Stimulated activated CD4-positive, alpha-beta T cell treated with anti-CD3 and anti-CD28 coated beads, Interleukin-15, amount 100 ng/mL, for 48 hours (primary cell): ENCODE results near the gene ENPP1.
"Not testable (repeated sequence)": the region's sequence is repeated elsewhere in the genome, so short reads cannot be mapped to it uniquely, and the experiment has no call there.

Source experiments
- DNase-seq, 2 donors: peaks; one replicate each; pipeline ENCODE4 v3.0.0-alpha.2; 2020; ENCODE audit warnings: low read depth in 2 of 2

Gene ENPP1

DNA sequence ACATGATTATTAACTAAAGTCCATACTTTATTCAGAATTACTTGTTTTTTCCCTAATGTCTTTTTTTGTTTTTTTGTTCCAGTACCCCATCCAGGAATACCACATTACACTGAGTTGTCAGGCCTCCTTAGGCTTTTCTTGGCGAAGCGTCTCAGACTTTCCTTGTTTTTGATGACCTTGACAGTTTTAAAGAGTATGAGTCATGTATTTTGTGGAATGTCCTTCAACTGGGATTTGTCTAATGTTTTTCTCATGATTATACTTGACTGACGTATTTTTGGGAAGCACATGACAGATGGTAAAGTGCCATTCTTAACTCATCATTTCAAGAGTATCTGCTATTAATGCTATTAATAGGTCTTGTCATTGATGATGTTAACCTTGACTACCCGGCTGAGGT is 23.6 kb downstream of the ENPP1 start:
- DNase-seq: no peak

DNA sequence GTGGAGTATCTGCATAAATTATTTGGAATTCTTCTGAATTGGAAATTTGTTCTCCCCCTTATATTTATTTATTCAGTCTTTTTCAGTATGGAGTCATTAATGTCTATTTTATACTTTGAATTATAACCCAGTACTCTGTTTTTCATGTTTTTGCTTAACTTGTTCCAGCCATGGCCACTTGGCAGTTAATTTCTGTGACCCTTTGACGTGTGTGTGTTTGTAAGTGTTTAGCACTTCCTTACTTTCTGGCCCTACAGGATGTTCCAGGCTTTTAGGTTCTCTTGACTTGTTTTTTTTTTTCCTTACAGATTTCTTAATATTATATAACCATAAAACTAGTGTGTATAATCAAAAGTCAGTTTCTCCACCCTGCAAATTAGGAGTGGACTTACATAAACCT is 24.1 kb downstream of the ENPP1 start:
- no peak for DNase-seq

DNA sequence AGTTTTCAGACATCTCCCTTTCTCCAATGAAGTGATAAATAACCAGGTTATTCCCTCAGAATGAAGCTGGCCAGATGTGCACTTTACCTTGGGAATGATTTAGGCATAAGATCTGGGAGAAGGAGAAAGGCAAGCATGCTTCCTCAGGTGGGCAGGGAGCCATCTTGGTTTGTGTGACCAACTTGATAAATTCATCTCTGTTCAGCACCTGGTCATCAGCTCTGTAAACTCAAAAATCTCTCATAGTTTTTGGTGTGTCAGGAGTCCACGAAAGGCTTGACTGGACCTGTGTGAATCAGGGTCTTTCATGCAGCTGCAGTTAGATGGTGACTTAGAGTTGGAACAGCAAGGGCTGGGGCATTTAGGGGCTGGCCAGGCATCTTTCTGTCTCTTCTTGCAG is 24.5 kb downstream of the ENPP1 start:
- no peak for DNase-seq

DNA sequence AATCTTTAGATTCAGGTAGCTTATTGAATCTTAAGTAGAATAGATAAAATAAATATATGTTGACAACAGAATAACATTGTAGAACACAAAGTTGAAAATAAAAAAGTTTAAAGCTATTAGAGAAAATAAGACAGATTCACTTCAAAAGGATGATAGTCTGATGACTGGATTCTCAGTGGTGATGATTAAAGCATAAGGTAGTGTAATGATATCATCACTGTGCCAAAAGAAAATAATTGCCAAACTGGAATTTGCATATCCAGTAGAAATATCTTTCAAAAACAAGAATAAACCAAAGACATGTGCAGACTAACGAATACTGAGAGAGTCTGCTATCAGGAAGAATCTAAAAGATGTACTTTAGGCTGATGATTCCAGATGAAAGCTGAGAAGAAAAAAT is 30.2 kb downstream of the ENPP1 start:
- DNase-seq: no peak

DNA sequence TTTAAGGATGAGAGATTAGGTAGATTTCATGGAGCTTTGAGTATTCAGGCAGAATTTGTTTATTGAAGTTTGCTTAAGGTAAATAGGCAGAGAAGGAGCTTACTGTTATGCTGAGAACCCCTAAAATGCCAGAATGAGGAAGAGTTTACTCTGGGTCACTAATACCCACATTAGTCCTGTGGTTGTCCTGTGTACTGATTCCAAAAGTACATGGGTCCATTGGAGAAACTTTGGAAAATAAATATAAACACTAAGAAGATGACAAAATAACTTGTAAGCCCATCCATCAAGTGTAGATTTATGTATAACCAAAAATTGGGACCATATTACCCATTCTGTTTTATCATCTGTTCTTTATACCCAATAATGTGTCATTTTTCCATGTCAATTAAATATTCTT is 31.6 kb downstream of the ENPP1 start:
- no peak for DNase-seq

DNA sequence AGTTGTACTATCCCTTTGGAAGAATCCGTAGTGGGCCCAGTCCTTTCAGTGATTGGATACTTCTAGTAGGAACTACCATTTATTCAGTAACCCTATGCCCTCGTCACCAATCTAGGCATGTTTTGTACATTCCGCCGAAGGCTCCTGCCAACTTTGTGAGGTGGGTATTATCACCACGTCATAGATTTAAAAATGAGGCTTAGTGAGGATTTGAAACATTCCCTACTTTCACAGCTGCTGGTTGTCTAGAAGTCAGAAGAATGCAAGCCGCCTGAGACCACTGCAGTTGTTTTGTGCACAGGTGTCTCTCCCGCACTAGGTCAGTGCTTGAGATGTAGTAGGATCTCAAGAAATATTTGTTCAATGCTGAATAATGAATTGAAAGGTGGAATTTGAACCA is 32.6 kb downstream of the ENPP1 start:
- no peak for DNase-seq

DNA sequence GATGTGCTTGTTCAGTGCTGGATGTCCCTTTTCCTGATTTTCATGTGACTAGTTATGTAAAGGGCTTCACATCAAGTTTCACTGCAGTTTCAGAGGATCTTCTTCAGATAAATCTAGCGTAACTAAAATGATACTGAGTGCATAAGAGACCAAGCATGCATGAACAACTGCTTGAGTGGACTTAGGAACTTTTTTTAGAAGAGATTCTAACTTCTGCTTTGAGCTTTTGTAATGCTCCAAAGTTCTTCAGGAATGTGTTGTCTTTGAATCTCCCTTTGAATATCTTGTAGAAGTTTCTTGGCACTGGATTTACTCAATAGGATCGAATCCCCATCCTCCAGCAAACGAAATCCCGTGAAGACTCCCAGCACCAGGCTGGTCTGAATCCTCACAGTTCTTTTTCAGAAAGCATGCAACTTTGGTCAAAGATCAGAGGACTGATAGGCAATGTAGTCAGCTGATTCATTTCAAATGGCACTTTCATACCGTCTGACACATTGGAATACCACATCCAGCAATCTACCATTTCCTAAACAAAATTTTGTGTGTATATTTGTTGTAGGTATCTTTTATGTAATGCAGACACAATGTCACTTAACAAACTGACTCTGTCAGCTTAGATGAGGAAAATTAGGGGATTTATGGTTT is 33.2 kb downstream of the ENPP1 start:
- DNase-seq: no peak

DNA sequence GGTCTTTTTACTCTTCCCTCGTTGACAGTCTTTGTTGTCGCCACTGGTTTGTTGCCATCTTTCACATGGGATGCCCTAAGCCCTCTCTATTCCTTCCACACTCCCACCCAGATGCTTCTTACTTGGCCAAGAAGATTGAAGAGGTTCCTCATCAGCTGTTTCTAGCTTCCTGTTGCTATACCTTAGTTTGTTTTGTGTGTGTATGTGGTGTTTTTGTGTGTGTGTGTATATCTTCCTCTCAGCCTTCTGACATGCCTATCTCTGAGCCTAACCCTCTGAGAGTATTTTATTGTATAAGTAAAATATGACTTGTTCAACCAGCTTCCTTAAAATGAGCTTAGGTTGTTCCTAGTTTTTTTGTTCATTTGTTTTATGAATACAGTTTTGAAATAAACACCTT is 35.9 kb downstream of the ENPP1 start:
- no peak for DNase-seq

DNA sequence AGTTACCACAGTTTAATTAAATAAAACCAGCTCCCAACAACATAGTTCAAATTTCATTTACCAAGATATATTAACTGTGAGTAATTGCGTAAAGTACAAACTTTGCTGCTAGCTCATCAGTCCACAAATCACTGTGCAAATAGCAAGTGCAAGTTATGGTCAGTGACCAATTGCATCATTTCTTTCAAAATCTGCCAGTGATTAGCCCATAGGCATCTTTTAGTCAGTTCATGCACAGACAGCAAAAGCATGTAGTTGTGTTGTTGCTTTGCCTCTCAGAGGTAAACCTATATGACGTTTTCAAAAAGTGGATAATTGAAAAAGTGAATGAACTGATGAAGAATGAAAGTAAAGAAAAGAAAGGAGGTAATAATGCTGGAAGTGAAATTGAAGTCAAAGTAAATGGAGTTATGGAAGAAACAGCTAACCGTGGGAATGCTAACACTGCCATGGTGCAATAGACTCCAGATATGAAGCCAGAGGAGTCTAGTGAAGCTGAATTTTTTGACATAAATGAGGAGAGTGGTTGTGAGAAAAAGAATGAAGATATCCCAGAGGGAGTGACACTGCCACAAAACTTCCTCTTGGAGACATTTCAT is 36.5 kb downstream of the ENPP1 start:
- no peak for DNase-seq

DNA sequence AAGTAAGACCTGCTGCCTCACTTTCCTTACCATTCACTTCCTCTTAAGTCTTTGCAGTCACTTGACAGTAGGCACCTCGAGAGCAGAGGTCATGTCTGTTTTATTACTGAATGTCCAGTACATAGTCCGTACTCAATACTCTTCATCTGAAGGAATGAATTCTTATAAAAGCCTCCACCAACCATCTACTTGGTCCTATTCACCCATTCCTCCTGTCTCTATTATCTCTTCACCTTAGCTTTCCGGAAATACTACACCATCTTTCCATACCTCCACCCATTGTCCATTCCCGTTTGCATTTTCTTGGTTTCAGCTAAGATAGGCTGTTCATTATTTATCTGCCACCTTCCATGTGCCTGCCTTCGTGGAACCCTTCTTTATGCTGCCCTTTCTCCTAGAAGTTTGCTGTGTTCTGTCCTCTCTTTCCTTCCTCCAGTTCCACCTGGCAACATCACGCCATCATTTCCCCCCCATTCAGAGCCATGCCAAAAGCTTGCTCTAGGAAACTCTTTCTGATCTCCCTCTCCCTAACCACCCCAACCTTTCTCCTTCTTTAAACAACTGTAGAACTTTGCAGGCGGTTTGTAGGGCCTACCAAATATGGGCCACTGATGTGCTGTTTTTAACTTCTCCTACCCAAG is 38.3 kb downstream of the ENPP1 start:
- DNase-seq: no peak

DNA sequence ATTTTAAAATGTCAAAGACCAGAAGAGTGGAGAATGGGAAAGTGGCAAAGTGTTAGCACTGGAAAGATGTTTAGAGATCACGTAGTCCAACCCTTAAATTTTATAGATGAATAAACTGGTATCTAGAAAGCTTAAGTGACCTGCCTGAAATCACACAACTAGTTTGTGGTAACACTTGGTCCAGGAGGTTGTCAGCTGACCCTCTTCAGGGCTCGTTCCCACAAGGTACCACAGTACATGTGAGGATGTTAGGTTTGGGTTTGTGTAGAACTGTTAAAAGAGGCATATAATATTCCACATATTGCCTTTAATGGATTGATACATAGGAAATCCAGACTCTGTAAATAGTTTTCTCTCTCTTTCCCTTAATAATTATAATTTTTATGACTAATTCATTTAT is 39.1 kb downstream of the ENPP1 start:
- DNase-seq: no peak

DNA sequence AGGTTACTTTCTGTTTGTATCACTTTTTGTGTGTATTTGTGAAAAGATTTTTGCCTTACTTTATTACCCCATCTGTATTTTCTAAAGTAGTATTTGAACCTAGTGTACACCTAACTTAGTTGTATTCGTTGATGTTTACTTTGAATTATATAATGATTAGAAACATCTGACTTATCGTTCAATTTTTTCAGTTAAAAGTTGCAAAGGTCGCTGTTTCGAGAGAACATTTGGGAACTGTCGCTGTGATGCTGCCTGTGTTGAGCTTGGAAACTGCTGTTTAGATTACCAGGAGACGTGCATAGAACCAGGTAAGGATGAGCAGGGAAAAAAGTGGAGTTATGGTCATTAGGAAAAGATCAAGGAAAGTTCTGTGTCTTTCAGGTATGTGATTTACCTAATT is 42.0 kb downstream of the ENPP1 start:
- no peak for DNase-seq

DNA sequence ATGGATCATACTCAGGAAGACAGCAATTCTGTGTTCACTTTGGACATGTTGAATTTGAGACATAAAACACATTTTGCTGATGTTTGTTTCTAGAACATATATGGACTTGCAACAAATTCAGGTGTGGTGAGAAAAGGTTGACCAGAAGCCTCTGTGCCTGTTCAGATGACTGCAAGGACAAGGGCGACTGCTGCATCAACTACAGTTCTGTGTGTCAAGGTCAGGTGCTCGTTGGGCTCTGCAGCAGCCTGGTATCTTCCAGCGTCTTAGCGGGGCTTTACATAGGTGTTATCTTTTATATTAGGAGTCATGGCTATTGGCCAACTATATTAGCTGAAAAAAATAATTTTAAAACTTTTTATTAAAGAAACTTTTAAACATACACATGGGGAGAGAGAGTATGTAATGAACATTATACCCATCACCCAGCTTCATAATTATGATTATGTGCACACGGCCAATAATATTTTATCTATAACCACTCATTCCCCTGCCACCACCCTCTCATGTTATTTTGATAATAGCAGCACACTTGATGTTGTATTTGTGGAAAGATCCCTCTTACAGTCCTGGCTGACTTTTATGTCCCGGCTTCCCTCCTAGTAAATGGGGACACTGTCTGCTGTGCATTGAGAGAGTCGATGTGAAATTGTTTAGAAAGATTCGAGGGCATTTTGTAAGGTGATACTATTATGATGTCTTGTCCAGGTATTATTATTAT is 43.4 kb downstream of the ENPP1 start:
- DNase-seq: no peak

DNA sequence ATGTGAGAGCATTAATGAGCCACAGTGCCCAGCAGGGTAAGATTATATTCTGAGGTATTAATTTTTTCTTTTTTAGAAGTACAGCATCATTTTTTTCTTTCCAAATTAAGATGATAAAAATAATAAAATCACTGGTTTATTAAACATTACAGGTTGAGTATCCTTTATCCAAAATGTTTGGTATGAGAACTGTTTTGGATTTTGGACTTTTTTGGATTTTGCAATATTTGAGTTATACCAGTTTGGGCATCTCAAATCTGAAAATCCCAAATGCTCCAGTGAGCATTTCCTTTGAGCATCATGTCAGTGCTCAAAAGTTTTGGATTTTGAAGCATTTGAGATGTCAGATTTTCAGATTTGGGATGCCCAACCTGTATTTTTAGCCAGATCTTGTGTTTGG is 44.4 kb downstream of the ENPP1 start:
- DNase-seq: no peak

DNA sequence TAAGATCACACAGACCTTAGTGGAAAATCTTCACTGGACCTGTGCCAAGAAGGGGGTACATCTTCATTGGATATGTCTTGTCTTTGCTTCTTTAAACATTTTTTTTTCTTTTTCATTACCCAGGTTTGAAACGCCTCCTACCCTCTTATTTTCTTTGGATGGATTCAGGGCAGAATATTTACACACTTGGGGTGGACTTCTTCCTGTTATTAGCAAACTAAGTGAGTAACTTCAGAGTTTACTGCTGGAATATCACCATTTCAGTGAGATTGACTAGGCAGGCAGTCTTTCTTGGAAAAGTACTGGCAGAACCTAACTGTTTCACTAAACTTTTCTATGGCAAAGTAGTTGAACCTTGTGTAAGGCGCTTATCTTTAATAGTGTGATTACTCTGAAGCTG is 47.0 kb downstream of the ENPP1 start:
- DNase-seq: no peak

DNA sequence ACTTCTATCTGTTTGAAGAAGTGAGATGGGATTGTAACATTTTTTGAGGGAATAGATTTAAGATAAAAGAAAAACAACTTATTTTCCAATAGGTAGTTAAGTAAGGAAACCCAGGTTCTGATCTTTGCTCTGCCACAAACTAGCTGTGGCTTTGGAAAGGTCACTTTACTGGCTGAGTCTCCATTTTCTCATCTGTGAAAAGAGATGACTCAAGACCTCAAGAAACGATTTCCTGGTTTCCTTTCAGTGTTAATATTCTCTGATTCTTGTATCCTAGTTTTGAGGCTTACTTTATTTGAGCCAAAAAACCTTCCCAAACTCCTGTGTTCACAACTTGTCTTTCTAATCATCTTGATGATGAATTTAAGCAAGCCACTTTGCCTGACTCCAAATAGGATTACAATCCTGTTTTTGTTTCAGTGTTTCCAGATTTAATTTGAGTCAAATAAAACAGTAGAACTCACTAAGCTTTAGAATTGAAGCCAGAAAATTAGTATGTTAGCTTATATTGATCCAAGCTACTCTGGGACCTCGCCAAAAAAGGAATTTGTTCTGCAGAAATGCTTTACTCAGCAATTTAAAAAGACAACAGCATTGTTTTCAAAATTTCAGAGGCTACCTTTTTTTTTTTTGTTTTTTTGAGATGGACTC is 51.1 kb downstream of the ENPP1 start:
- no peak for DNase-seq

DNA sequence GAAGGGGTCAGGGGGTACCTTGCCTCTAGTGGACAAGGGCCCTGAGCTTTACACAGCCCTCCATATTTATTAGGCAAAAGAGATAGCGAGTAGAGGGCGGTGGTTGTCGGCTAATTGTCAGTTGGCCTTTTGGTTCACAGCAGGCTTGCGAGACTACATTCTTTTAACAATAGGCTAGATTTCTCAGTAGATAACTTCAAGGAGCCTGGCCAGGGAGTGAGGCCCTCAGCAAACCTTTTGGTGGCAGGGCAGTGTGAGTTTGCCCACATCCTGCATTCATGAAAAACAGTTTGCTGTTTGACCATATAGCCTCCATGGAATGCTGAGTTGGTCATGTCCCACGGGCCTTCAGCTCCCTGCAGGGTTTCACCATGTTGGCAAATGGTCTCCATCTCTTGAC is 51.8 kb downstream of the ENPP1 start:
- not testable (repeated sequence) for DNase-seq

DNA sequence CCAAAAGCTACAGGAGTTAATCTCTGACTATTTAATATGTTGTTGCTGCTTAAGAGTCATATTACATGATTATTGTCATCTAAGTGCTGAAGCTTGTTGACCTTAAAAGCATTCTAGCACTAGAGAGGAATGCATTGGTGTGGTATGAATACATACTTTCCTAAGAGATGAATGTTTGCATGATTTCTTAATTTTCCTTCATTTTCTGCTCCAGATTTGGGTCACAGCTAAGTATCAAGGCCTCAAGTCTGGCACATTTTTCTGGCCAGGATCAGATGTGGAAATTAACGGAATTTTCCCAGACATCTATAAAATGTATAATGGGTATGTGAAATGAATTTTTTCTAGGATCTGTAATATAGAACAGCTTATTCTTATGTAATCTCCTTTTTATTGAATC is 53.6 kb downstream of the ENPP1 start:
- DNase-seq: no peak

DNA sequence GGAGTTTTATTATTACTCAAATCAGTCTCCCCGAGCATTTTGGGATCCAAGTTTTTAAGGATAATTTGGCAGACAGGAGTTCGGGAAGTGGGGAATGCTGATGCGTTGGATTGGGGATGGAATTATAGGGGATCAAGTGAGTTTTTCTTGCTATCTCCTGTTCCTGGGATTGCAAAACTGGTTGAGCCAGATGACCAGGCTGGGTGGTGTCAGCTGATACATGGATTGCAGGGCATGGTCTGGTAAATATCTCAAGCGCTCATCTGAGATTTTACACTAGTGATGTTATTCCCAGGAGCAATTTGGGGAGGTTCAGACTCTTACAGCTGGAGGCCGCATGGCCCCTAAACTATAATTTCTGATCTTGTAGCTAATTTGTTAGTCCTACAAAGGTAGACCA is 54.7 kb downstream of the ENPP1 start:
- DNase-seq: no peak

DNA sequence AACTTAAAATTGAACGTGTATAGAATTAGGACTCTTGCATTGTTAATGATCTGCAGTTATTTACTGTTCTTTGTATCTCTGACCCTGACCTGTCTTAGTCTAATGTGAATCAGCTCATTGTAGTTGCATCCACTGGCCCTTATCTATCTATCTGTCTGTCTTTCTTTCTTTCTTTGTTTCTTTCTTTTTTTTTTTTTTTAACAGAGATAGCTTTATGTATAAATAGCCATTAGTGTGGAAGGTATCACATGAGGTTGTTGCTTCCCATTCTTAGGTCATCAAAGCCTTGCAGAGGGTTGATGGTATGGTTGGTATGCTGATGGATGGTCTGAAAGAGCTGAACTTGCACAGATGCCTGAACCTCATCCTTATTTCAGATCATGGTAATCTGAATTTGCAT is 59.9 kb downstream of the ENPP1 start:
- no peak for DNase-seq

DNA sequence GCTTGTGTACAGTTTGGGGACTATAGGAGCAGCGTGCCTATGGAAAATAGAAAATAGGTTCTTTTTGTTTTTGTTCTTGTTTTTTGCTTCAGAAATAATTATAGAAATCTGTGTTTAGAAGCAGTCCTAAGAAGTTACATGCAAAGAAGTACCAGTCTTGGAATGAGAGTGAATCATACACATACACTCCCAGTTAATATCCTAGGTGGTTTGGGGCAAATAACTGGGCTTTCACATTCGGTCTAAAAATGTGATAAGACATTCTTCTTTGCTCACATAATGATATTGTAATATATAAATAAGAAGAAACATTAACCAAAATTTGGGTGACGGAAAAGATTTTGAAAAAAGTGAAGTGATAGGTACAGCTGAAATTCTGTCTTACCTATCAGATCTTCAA is 61.0 kb downstream of the ENPP1 start:
- DNase-seq: no peak

DNA sequence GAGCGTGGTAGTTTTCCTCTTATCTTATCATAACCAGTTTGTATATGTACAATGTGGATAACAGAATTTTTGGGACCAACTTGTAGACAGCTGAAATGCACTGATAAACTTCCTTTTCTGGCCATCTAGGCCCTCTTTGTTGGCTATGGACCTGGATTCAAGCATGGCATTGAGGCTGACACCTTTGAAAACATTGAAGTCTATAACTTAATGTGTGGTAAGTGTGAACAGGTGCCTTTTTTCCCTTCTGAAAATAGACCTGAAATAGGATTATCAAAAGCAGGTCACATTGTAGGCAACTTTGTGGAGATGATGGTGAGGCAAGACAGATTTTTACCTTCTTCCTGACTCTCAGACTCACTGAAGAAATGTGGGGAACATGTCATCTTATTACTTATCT is 67.8 kb downstream of the ENPP1 start:
- no peak for DNase-seq

DNA sequence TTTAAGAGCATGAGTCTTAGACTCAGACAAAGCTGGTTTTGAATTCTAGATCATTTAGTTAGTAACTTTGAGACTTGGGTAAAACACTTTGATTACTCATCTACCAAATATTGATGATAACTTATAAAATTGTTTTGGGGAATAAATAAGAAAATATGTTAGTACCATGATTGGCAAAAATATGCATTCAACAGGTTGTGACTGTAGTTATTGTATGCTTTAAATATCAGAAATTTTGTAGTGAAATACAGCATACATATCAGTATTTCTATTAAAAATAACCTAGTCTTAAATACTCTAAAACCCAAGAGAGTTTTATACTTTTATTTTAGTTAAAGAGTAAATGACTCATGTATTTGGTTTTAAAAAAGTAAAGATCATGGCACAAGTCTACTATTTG is 68.7 kb downstream of the ENPP1 start:
- no peak for DNase-seq
